HCT116 (cell line): ENCODE data around the gene CLCA2. TPM values are rescaled to one million over a fixed set of nuclear protein-coding genes. Genes with fewer than 3 reads are reported as not detected.

Experiments used
- ATAC-seq: fragments of 200-7000 bp; cut with Tn5 transposase; 2 replicates; pipeline ENCODE4 v1.9.1; 2020; ENCODE audit warnings: mild to moderate bottlenecking, moderate library complexity
- Bru-seq: library from RNA; stranded (reverse); fragments of 400-500 nt; gene quantifications from one replicate; lab custom pipeline; 2021; lab: Mats Ljungman, UMichigan
- BruChase-seq, 2 experiments: library from RNA; stranded (reverse); fragments of 400-500 nt; gene quantifications; one replicate each; lab custom pipeline; 2021; lab: Mats Ljungman, UMichigan
- BruUV-seq: library from RNA; stranded (reverse); fragments of 400-500 nt; replicated peaks from 2 replicates; lab custom pipeline; 2021; lab: Mats Ljungman, UMichigan
- CTCF ChIA-PET: fragments of 300-600 bp; sonication (Branson Sonifier 250); formaldehyde crosslinking; loops from one replicate; lab custom pipeline; 2021; ENCODE audit warnings: antibody characterized with exemption; lab: Charles Lee
- POLR2A ChIA-PET: fragments of 300-600, 350-600 bp; sonication (Branson Sonifier 250); formaldehyde crosslinking; loops from one replicate; lab custom pipeline; 2021; ENCODE audit warnings: antibody characterized with exemption; lab: Charles Lee
- RAD21 ChIA-PET, 2 experiments: fragments of 300-600 bp; sonication (Branson Sonifier 250); formaldehyde crosslinking; loops; one replicate each; lab custom pipeline; 2023; ENCODE audit warnings: low total read pairs in 2 of 2; ENCODE audit not compliant: uncharacterized antibody in 2 of 2, unreplicated experiment in 2 of 2, low non-redundant PET in 1 of 2; lab: Charles Lee
- DNase-seq: peaks from one replicate; pipeline ENCODE4 v3.0.0-alpha.2; 2010; ENCODE audit warnings: low read depth, low spot score
- H2AFZ ChIP-seq: fragments of 200-600 bp; shearing (Covaris generic), sonication (generic); 2 replicates; pipeline ENCODE4 v1.6.1; 2017; ENCODE audit warnings: low read depth, mixed run types, mixed read lengths, antibody characterized with exemption, low read length; ENCODE audit not compliant: poor library complexity, severe bottlenecking
- H3K27ac ChIP-seq: 2 replicates; pipeline ENCODE4 v1.5.1; 2012; ENCODE audit warnings: low read depth, low read length
- H3K27me3 ChIP-seq: fragments of 200-600 bp; sonication (generic); 2 replicates; pipeline ENCODE4 v1.6.1; 2016; ENCODE audit warnings: mixed run types, low read length, mixed read lengths; ENCODE audit not compliant: insufficient read depth
- H3K36me3 ChIP-seq, 2 experiments: fragments of 200-500 bp in 1 of 2; fragments of 200-600 bp in 1 of 2; sonication (Bioruptor generic) in 1 of 2; sonication (generic) in 1 of 2; 2 replicates each; pipeline versions ENCODE4 v1.5.1 to v1.6.1; 2014 to 2016; ENCODE audit warnings: low read length in 2 of 2, inconsistent platforms in 1 of 2, mixed read lengths in 1 of 2, mixed run types in 1 of 2; ENCODE audit not compliant: insufficient read depth in 2 of 2, control insufficient read depth in 1 of 2
- H3K4me1 ChIP-seq, 2 experiments: fragments of 200-600 bp in 1 of 2; sonication (generic) in 1 of 2; 2 replicates each; pipeline versions ENCODE4 v1.5.1 to v1.6.1; 2012 to 2017; ENCODE audit warnings: low read length in 2 of 2, inconsistent platforms in 1 of 2, mild to moderate bottlenecking in 1 of 2, mixed read lengths in 1 of 2, mixed run types in 1 of 2, moderate library complexity in 1 of 2; ENCODE audit not compliant: insufficient read depth in 2 of 2, control insufficient read depth in 1 of 2
- H3K4me2 ChIP-seq: fragments of 200-600 bp; sonication (generic); 2 replicates; pipeline ENCODE4 v1.6.1; 2017; ENCODE audit warnings: mixed run types, low read length, mixed read lengths
- H3K4me3 ChIP-seq, 2 experiments: fragments of 200-600 bp in 1 of 2; sonication (generic) in 1 of 2; replicated peaks in 1 of 2; 2 replicates each; pipeline ENCODE4 v1.5.1; 2011 to 2016; ENCODE audit warnings: low read length in 2 of 2, control low read depth in 1 of 2, low read depth in 1 of 2, mild to moderate bottlenecking in 1 of 2, mixed read lengths in 1 of 2, mixed run types in 1 of 2
- H3K79me2 ChIP-seq: fragments of 200-600 bp; sonication (generic); 2 replicates; pipeline ENCODE4 v1.6.1; 2017; ENCODE audit warnings: mild to moderate bottlenecking, mixed run types, low read length, moderate library complexity, mixed read lengths; ENCODE audit not compliant: insufficient read depth
- H3K9ac ChIP-seq: fragments of 200-600 bp; sonication (generic); 2 replicates; pipeline ENCODE4 v1.6.1; 2016; ENCODE audit warnings: low read length, mixed read lengths
- H3K9me2 ChIP-seq: fragments of 200-600 bp; sonication (generic), shearing (Covaris generic); 2 replicates; pipeline ENCODE4 v1.6.1; 2017; ENCODE audit warnings: mixed run types, mild to moderate bottlenecking, moderate library complexity; ENCODE audit not compliant: insufficient read depth
- H3K9me3 ChIP-seq, 2 experiments: fragments of 200-500 bp in 1 of 2; fragments of 200-600 bp in 1 of 2; sonication (Bioruptor generic) in 1 of 2; sonication (generic) in 1 of 2; 2 replicates each; pipeline ENCODE4 v1.6.1; 2014 to 2017; ENCODE audit warnings: low read length in 2 of 2, mixed read lengths in 2 of 2, inconsistent platforms in 1 of 2, low read depth in 1 of 2, mild to moderate bottlenecking in 1 of 2, mixed run types in 1 of 2, moderate library complexity in 1 of 2; ENCODE audit not compliant: control insufficient read depth in 1 of 2, insufficient read depth in 1 of 2
- H4K20me1 ChIP-seq: fragments of 200-600 bp; sonication (generic), shearing (Covaris generic); 2 replicates; pipeline ENCODE4 v1.6.1; 2017; ENCODE audit warnings: mixed run types, mild to moderate bottlenecking, moderate library complexity; ENCODE audit not compliant: insufficient read depth
- CEBPB ChIP-seq: IDR thresholded peaks from 2 replicates; pipeline ENCODE4 v1.6.1; 2012; ENCODE audit warnings: low read depth
- ELF1 ChIP-seq: IDR thresholded peaks from 2 replicates; pipeline ENCODE4 v1.6.1; 2012; ENCODE audit warnings: low read depth, borderline replicate concordance
- SRF ChIP-seq: IDR thresholded peaks from 2 replicates; pipeline ENCODE4 v1.6.1; 2012; ENCODE audit warnings: low read depth
- TCF7L2 ChIP-seq: IDR thresholded peaks from 2 replicates; pipeline ENCODE4 v1.7.0; 2011; ENCODE audit warnings: borderline replicate concordance, inconsistent platforms; ENCODE audit not compliant: insufficient read depth, insufficient read length; ENCODE audit errors: extremely low read depth
- YY1 ChIP-seq: IDR thresholded peaks from 2 replicates; pipeline ENCODE4 v1.6.1; 2011; ENCODE audit warnings: low read length, low read depth, moderate library complexity, mild to moderate bottlenecking; ENCODE audit not compliant: insufficient replicate concordance; ENCODE audit errors: extremely low read depth
- ZBTB33 ChIP-seq: IDR thresholded peaks from 2 replicates; pipeline ENCODE4 v1.6.1; 2011; ENCODE audit warnings: mild to moderate bottlenecking, low read length, moderate library complexity; ENCODE audit not compliant: insufficient replicate concordance; ENCODE audit errors: extremely low read depth
- ZFX ChIP-seq: fragments of 450-650 bp; IDR thresholded peaks from 2 replicates; pipeline ENCODE4 v1.6.1; 2017
- ZNF274 ChIP-seq: fragments of 200-500 bp; sonication (Bioruptor generic); IDR thresholded peaks from 2 replicates; pipeline ENCODE4 v1.6.1; 2014; ENCODE audit warnings: mild to moderate bottlenecking, low read depth, low read length, inconsistent platforms
- intact Hi-C: fragments of 100-400 bp; cut with micrococcal nuclease; formaldehyde crosslinking; loops from 2 replicates; pipeline ENCODE4 v1.10.0; 2022
- long read RNA-seq: library from polyadenylated mRNA; unstranded; transcript quantifications from one replicate; pipeline ENCODE4 v2.0.0, GENCODE V29; 2021; ENCODE audit not compliant: unreplicated experiment
- polyA plus RNA-seq: library from polyadenylated mRNA; unstranded; fragments of >200 nt; gene quantifications from 2 replicates; pipeline ENCODE4 v1.2.1, GENCODE V29; 2012; ENCODE audit warnings: missing spikeins
- total RNA-seq: library from RNA; stranded (reverse); gene quantifications from one replicate; pipeline ENCODE4 v1.2.1, GENCODE V29; 2021; ENCODE audit not compliant: unreplicated experiment
- TF ChIP-seq, protein P1 (sequence below): IDR thresholded peaks from 2 replicates; pipeline ENCODE4 v1.6.1; 2012

CLCA2 gene
- total RNA-seq (not detected), Bru-seq, nascent RNA (percentile 5 among the genes with signal in this experiment), BruChase-seq, experiment 1, labeled RNA remaining after a 6-hour chase (percentile 6 among the genes with signal in this experiment), BruChase-seq, experiment 2, labeled RNA remaining after a 2-hour chase (percentile 7 among the genes with signal in this experiment)
- not detected in 2 replicates for polyA plus RNA-seq
- long read RNA-seq = 0 reads

DNA sequence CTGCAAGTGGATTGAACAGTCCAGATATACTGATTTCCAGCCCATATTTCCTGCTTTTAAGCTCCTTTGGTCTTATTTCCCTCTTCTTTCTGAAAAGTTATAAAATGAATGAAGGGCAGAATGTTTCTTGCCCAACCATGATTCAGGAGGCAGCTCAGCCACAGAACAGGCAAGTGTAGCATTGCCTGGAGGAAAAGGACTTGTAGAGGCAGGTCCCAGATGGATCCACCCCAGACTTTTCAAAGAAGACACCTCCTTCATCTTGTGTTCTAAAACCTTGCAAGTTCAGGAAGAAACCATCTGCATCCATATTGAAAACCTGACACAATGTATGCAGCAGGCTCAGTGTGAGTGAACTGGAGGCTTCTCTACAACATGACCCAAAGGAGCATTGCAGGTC is at the start of gene CLCA2:
Gene CLCA2, plus strand, starts transcription at position 299 of the 400 bp plus-strand sequence. Its CDS starts 77 bp downstream, at position 376.
- H3K9me2 ChIP-seq = no peaks in the 10 kb centered on the region
- no peaks in the 10 kb centered on the region for H3K79me2 ChIP-seq
- no peak within 1 kb of the TSS for H3K9ac ChIP-seq
- no peaks in the 10 kb centered on the region for H3K4me1 ChIP-seq
- no peaks in the 10 kb centered on the region for H3K27me3 ChIP-seq
- TF ChIP-seq CEBPB (no peak), ELF1 (no peak), SRF (no peak), ZNF274 (no peak), YY1 (no peak), TCF7L2 (no peak), ZBTB33 (no peak), ZFX (no peak)
- TF ChIP-seq, protein P1, sequence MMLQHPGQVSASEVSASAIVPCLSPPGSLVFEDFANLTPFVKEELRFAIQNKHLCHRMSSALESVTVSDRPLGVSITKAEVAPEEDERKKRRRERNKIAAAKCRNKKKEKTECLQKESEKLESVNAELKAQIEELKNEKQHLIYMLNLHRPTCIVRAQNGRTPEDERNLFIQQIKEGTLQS = no peak
- no peak within 1 kb of the TSS for H3K27ac ChIP-seq
- no peak within 1 kb of the TSS for H3K4me3 ChIP-seq
- CTCF ChIA-PET = no interaction called here
- DNase-seq = no peak
- no TSS peak for BruUV-seq
- no peaks in the 10 kb centered on the region for H3K9me3 ChIP-seq
- no peak for ATAC-seq
- POLR2A ChIA-PET = no interaction called here
- RAD21 ChIA-PET = no interaction called here
- H2AFZ ChIP-seq = no peak within 1 kb of the TSS
- no peaks in the 10 kb centered on the region for H4K20me1 ChIP-seq
- intact Hi-C loops = no loop called here
- no peak within 1 kb of the TSS for H3K4me2 ChIP-seq
- H3K36me3 ChIP-seq = no peaks in the 10 kb centered on the region
